K562 (cell line): ENCODE measurements around the gene CIB2. TPM values are rescaled to one million over a fixed set of nuclear protein-coding genes. Genes with fewer than 3 reads are reported as not detected.

ENCODE experiments used
- ATAC-seq: fragments of 200-7000 bp; cut with Tn5 transposase; 3 replicates; pipeline ENCODE4 v1.9.1; 2020; ENCODE audit warnings: moderate library complexity
- BruUV-seq: library from RNA; stranded (reverse); fragments of 400-500 nt; replicated peaks from 2 replicates; lab custom pipeline; 2021; lab: Mats Ljungman, UMichigan
- CTCF ChIA-PET: fragments of 300-600 bp; formaldehyde crosslinking; extraction: SDS; loops from one replicate; lab custom pipeline; 2021; ENCODE audit warnings: low intra/inter-chr PET ratio; lab: Yijun Ruan, JAX
- POLR2A ChIA-PET: fragments of 300-600, 350-650 bp; sonication (Branson Sonifier 250); formaldehyde crosslinking; extraction: SDS; loops from one replicate; lab custom pipeline; 2021; ENCODE audit warnings: antibody characterized with exemption, inconsistent platforms; lab: Yijun Ruan, JAX
- DNase-seq, 4 experiments: peaks; one replicate each; pipeline versions ENCODE4 v3.0.0 to v3.0.0-alpha.2; 2011 to 2018; ENCODE audit warnings: low spot score in 3 of 4, mixed read lengths in 3 of 4; ENCODE audit errors: extremely low read depth in 1 of 4
- FAIRE-seq: peaks from 2 replicates; lab custom pipeline; 2011; peaks lifted over from hg19 to GRCh38; lab: Jason Lieb, UNC
- H2AFZ ChIP-seq: 2 replicates; pipeline ENCODE4 v1.6.0; 2011; ENCODE audit warnings: low read depth, low read length, control low read depth, inconsistent platforms
- H3K27ac ChIP-seq: fragments of 200-600 bp; 3 replicates; pipeline ENCODE4 v1.8.0; 2011; ENCODE audit warnings: low read depth, mild to moderate bottlenecking, control low read depth, inconsistent platforms, low read length, moderate library complexity, mixed read lengths; ENCODE audit errors: extremely low read depth
- H3K27me3 ChIP-seq, 2 experiments: fragments of 300-600 bp in 1 of 2; 2 replicates in 1 of 2; 3 replicates in 1 of 2; pipeline versions ENCODE4 v1.6.0 to v1.8.0; 2011; ENCODE audit warnings: inconsistent platforms in 2 of 2, low read length in 2 of 2, mild to moderate bottlenecking in 1 of 2, mixed read lengths in 1 of 2, moderate library complexity in 1 of 2; ENCODE audit not compliant: control insufficient read depth in 2 of 2, insufficient read depth in 2 of 2
- H3K36me3 ChIP-seq: fragments of 300-600 bp; 3 replicates; pipeline ENCODE4 v1.8.0; 2011; ENCODE audit warnings: mild to moderate bottlenecking, low read length, inconsistent platforms; ENCODE audit not compliant: control insufficient read depth, insufficient read depth
- H3K4me1 ChIP-seq, 2 experiments: fragments of 200-600 bp in 1 of 2; replicated peaks in 1 of 2; 2 replicates in 1 of 2; 3 replicates in 1 of 2; pipeline versions ENCODE4 v1.5.1 to v1.8.0; 2011; ENCODE audit warnings: inconsistent platforms in 2 of 2, low read length in 2 of 2, mild to moderate bottlenecking in 1 of 2, mixed read lengths in 1 of 2, moderate library complexity in 1 of 2; ENCODE audit not compliant: control insufficient read depth in 2 of 2, insufficient read depth in 2 of 2
- H3K4me2 ChIP-seq: 2 replicates; pipeline ENCODE4 v1.6.1; 2011; ENCODE audit warnings: low read length, control low read depth, inconsistent platforms, mixed read lengths; ENCODE audit not compliant: insufficient read depth
- H3K4me3 ChIP-seq: fragments of 200-600 bp; sonication (generic), shearing (Covaris generic); 2 replicates; pipeline ENCODE4 v1.5.1; 2016; ENCODE audit warnings: control low read depth, inconsistent platforms
- H3K79me2 ChIP-seq: fragments of 200-600 bp; 3 replicates; pipeline ENCODE4 v1.8.0; 2011; ENCODE audit warnings: low read length, inconsistent platforms; ENCODE audit not compliant: control insufficient read depth, insufficient read depth
- H3K9ac ChIP-seq, 2 experiments: 2 replicates each; pipeline versions ENCODE4 v1.6.0 to v1.6.1; 2011; ENCODE audit warnings: low read depth in 2 of 2, low read length in 2 of 2, control low read depth in 1 of 2, inconsistent platforms in 1 of 2, mild to moderate bottlenecking in 1 of 2, mixed read lengths in 1 of 2; ENCODE audit not compliant: insufficient read depth in 1 of 2
- H3K9me1 ChIP-seq: one replicate; pipeline ENCODE4 v1.6.0; 2011; ENCODE audit warnings: inconsistent platforms, mild to moderate bottlenecking, low read length, moderate library complexity; ENCODE audit not compliant: control insufficient read depth, insufficient read depth
- H3K9me3 ChIP-seq: replicated peaks from 2 replicates; pipeline ENCODE4 v1.5.1; 2011; ENCODE audit warnings: low read depth, low read length, inconsistent platforms; ENCODE audit not compliant: control insufficient read depth, insufficient read depth
- H4K20me1 ChIP-seq: replicated peaks from 2 replicates; pipeline ENCODE4 v1.6.1; 2011; ENCODE audit warnings: low read length, inconsistent platforms, mixed read lengths; ENCODE audit not compliant: control insufficient read depth, insufficient read depth
- CBFA2T3 ChIP-seq: fragments of 450-650 bp; IDR thresholded peaks from 2 replicates; pipeline ENCODE4 v1.6.1; 2017
- CC2D1A ChIP-seq: fragments of 450-650 bp; IDR thresholded peaks from 2 replicates; pipeline ENCODE4 v1.6.1; 2017; ENCODE audit warnings: mild to moderate bottlenecking
- HOXB6 ChIP-seq: fragments of 250-450 bp; sonication (Bioruptor Pico); IDR thresholded peaks from 2 replicates; pipeline ENCODE4 v1.5.1; 2022; ENCODE audit warnings: mild to moderate bottlenecking, borderline replicate concordance
- LARP7 ChIP-seq: fragments of 450-650 bp; IDR thresholded peaks from 2 replicates; pipeline ENCODE4 v1.6.1; 2016
- LEF1 ChIP-seq: fragments of 450-650 bp; IDR thresholded peaks from 2 replicates; pipeline ENCODE4 v1.6.1; 2016; ENCODE audit warnings: mild to moderate bottlenecking
- PHB ChIP-seq: fragments of 250-450 bp; sonication (Bioruptor Pico); IDR thresholded peaks from 2 replicates; pipeline ENCODE4 v1.5.0; 2021
- SMARCE1 ChIP-seq: fragments of 450-650 bp; IDR thresholded peaks from 2 replicates; pipeline ENCODE4 v1.7.1; 2016; ENCODE audit warnings: mild to moderate bottlenecking
- SPI1 ChIP-seq: IDR thresholded peaks from 2 replicates; pipeline ENCODE4 v1.6.1; 2011; ENCODE audit warnings: low read depth, low read length, control low read depth, borderline replicate concordance
- ZNF274 ChIP-seq: IDR thresholded peaks from 2 replicates; pipeline ENCODE4 v1.6.1; 2011; ENCODE audit warnings: low read depth, mild to moderate bottlenecking, low read length, moderate library complexity, borderline replicate concordance
- ZNF696 ChIP-seq: fragments of 250-450 bp; sonication (Bioruptor Pico); conservative IDR thresholded peaks from 2 replicates; pipeline ENCODE4 v1.4.0; 2020; ENCODE audit warnings: mild to moderate bottlenecking, moderate library complexity
- WGBS: fragments of 100-300 bp; shearing (Covaris generic); methylation state at CpG from one replicate; pipeline ENCODE4 v1.1.6; 2016; ENCODE audit warnings: low coverage, mixed read lengths; ENCODE audit not compliant: insufficient coverage; ENCODE audit errors: missing lambda C conversion rate; 5-methylcytosine and 5-hydroxymethylcytosine counted together
- in situ Hi-C: fragments of 300-500 bp; cut with MboI; formaldehyde crosslinking; loops from 4 replicates; pipeline ENCODE4 v1.15.0; 2018; ENCODE audit warnings: inconsistent platforms, mixed read lengths
- intact Hi-C: fragments of 100-400 bp; cut with micrococcal nuclease; formaldehyde crosslinking; loops from 2 replicates; pipeline ENCODE4 v1.14.2; 2022
- polyA plus RNA-seq, 8 experiments: library from polyadenylated mRNA; depleted of rRNA in 4 of 8; stranded (reverse) in 5 of 8; unstranded in 3 of 8; fragments of >200 nt; fragmentation: Nextera tagmentation in 2 of 8; fragmentation: Illumina TruSeq in 1 of 8; extraction: Ambion mirVana in 2 of 8; extraction: Trizol in 1 of 8; gene quantifications; 2 replicates each; pipeline versions ENCODE4 v1.2.1 to v1.2.3, GENCODE V29; 2011 to 2014; ENCODE audit warnings: inconsistent platforms in 1 of 8, missing spikeins in 1 of 8
- total RNA-seq, 7 experiments: library from RNA; depleted of rRNA in 6 of 7; stranded (reverse); fragments of >200 nt in 6 of 7; fragmentation: Illumina TruSeq in 2 of 7; extraction: Trizol in 2 of 7; gene quantifications; 2 replicates each; pipeline versions ENCODE4 v1.2.1 to v1.2.3, GENCODE V29; 2011 to 2021; ENCODE audit warnings: low replicate concordance in 1 of 7
- TF ChIP-seq, protein P1 (sequence below): fragments of 450-650 bp; conservative IDR thresholded peaks from 2 replicates; pipeline ENCODE4 v1.6.1; 2016; ENCODE audit warnings: missing genetic modification characterization, low read depth, mild to moderate bottlenecking, control low read depth, missing compliant biosample characterization
- TF ChIP-seq, protein P2 (sequence below): sonication (generic); formaldehyde crosslinking; IDR thresholded peaks from 2 replicates; pipeline ENCODE4 v1.8.1; 2022; ENCODE audit warnings: missing genetic modification reagents
- TF ChIP-seq, protein P3 (sequence below): fragments of 250-450 bp; sonication (Bioruptor Pico); IDR thresholded peaks from 2 replicates; pipeline ENCODE4 v1.8.0; 2022; ENCODE audit warnings: moderate library complexity, mild to moderate bottlenecking, inconsistent platforms
- TF ChIP-seq, protein P4 (sequence below): fragments of 250-450 bp; sonication (Bioruptor Pico); IDR thresholded peaks from 2 replicates; pipeline ENCODE4 v1.8.0; 2021; ENCODE audit warnings: moderate library complexity, mild to moderate bottlenecking, inconsistent platforms
- TF ChIP-seq, protein P5 (sequence below): fragments of 250-450 bp; sonication (Bioruptor Pico); IDR thresholded peaks from 2 replicates; pipeline ENCODE4 v1.8.0; 2022; ENCODE audit warnings: inconsistent platforms, mild to moderate bottlenecking, moderate library complexity, borderline replicate concordance

CIB2 gene
- total and polyA plus RNA-seq, 9 of the 15 experiments (the other 6 are each of a cell fraction or from before 2014, with no cell fraction given), result 1.5 to 37.4 (median 19.4) TPM

DNA sequence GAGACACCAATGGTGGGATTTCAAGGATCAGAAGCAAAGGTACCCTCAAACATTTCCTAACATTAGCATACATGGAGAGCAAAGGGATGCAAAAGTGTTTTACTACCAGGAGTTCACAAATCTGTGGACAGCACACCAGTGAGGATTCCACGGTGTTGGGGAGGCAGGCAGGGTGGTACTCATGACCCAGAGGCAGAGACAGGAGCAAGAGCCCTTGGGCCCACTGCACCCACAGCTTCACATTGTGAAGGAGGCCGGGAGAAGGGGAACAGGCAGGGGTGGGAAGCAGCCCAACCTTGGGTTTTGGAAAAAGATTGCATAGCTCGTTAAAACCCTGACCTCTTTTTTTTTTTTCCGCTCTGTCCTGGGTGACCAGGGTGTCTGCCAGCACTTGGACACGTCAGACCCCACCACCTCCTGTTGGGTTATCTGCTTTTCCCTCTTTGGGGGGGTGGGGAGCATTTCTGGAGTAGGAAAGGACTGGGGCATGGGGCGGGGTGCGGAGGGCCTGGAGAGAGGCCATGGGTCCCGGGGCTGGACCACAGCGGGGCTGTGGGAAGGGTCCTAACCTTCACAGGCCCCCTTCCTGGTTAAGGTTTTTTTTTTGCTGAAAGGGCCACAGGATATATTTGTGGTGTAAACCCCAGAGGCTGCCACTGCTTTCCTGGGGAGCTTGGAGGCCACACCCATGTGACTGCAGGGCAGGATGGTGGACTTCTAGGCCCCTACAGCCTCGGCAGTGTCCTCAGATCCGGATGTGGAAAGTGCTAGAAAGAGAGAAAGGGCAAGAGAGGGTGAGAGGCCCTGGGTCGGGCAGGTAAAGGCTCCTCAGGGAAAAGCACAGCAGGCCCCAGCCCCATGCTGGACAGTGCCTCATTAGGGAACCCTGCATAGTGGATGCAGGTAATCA, 26.4 kb downstream of the CIB2 start:
- FAIRE-seq (no peak), DNase-seq (no peak), ATAC-seq (no peak)
- intact Hi-C loops, result no loop called here
- in situ Hi-C loops, result no loop called here
- CTCF ChIA-PET, result interaction anchor here (0.6 kb wide), 1 partner anchor 36 kb away, joined by 3 read pairs; no protein-coding TSS in a partner anchor
- WGBS, result 51% methylated on average over 11 of the region's 12 CpGs
- Histone ChIP-seq H4K20me1 (0 out of 2 replicates have a peak, but pooled peaks cover 6% of the 10 kb centered on the region), H3K9me3 (no peaks in the 10 kb centered on the region), H3K27ac (no peak overlapping the region), H3K27me3 (no peaks in the 10 kb centered on the region), H3K4me2 (no peak overlapping the region), H3K79me2 (no peaks in the 10 kb centered on the region), H3K9ac (peak overlapping the region in 1 of 2 experiments; percentile 35; a peak in 1 of 4 replicates), H3K9me1 (no peaks in the 10 kb centered on the region), H3K4me3 (no peak overlapping the region), H3K36me3 (no peaks in the 10 kb centered on the region), H3K4me1 (peaks cover 0 to 7% of the 10 kb centered on the region in 2 experiments; a peak in 2 of 5 replicates), H2AFZ (no peak overlapping the region)
- POLR2A ChIA-PET, result no interaction called here
- no TSS peak for BruUV-seq
- TF ChIP-seq ZNF696 (CRISPR knock-in tag) (no peak), CBFA2T3 (no peak), SMARCE1 (no peak), LARP7 (no peak), LEF1 (no peak), ZNF274 (no peak), CC2D1A (no peak), PHB (no peak), SPI1 (no peak), HOXB6 (CRISPR knock-in tag) (no peak)
- TF ChIP-seq, protein P1, sequence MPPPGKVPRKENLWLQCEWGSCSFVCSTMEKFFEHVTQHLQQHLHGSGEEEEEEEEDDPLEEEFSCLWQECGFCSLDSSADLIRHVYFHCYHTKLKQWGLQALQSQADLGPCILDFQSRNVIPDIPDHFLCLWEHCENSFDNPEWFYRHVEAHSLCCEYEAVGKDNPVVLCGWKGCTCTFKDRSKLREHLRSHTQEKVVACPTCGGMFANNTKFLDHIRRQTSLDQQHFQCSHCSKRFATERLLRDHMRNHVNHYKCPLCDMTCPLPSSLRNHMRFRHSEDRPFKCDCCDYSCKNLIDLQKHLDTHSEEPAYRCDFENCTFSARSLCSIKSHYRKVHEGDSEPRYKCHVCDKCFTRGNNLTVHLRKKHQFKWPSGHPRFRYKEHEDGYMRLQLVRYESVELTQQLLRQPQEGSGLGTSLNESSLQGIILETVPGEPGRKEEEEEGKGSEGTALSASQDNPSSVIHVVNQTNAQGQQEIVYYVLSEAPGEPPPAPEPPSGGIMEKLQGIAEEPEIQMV, result no peak
- TF ChIP-seq, protein P2, sequence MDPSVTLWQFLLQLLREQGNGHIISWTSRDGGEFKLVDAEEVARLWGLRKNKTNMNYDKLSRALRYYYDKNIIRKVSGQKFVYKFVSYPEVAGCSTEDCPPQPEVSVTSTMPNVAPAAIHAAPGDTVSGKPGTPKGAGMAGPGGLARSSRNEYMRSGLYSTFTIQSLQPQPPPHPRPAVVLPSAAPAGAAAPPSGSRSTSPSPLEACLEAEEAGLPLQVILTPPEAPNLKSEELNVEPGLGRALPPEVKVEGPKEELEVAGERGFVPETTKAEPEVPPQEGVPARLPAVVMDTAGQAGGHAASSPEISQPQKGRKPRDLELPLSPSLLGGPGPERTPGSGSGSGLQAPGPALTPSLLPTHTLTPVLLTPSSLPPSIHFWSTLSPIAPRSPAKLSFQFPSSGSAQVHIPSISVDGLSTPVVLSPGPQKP, result no peak
- TF ChIP-seq, protein P3, sequence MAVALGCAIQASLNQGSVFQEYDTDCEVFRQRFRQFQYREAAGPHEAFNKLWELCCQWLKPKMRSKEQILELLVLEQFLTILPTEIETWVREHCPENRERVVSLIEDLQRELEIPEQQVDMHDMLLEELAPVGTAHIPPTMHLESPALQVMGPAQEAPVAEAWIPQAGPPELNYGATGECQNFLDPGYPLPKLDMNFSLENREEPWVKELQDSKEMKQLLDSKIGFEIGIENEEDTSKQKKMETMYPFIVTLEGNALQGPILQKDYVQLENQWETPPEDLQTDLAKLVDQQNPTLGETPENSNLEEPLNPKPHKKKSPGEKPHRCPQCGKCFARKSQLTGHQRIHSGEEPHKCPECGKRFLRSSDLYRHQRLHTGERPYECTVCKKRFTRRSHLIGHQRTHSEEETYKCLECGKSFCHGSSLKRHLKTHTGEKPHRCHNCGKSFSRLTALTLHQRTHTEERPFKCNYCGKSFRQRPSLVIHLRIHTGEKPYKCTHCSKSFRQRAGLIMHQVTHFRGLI, result no peak
- TF ChIP-seq, protein P4, sequence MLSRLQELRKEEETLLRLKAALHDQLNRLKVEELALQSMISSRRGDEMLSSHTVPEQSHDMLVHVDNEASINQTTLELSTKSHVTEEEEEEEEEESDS (CRISPR knock-in tag), result no peak
- TF ChIP-seq, protein P5, sequence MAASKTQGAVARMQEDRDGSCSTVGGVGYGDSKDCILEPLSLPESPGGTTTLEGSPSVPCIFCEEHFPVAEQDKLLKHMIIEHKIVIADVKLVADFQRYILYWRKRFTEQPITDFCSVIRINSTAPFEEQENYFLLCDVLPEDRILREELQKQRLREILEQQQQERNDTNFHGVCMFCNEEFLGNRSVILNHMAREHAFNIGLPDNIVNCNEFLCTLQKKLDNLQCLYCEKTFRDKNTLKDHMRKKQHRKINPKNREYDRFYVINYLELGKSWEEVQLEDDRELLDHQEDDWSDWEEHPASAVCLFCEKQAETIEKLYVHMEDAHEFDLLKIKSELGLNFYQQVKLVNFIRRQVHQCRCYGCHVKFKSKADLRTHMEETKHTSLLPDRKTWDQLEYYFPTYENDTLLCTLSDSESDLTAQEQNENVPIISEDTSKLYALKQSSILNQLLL, result no peak
